GM23248 (cell line): Measurements from ENCODE around the gene FRG2C. TPM values are rescaled to one million over a fixed set of nuclear protein-coding genes. Genes with fewer than 3 reads are reported as not detected.
"Not testable (repeated sequence)": the region's sequence is repeated elsewhere in the genome, so short reads cannot be mapped to it uniquely, and the experiment has no call there.

Experiments
- DNase-seq: peaks from one replicate; pipeline ENCODE4 v3.0.0-alpha.2; 2015
- H2AFZ ChIP-seq: fragments of 200-600 bp; sonication (generic); 2 replicates; pipeline ENCODE4 v1.6.1; 2016; ENCODE audit warnings: antibody characterized with exemption
- H3F3A ChIP-seq: fragments of 200-600 bp; sonication (generic); 2 replicates; pipeline ENCODE4 v1.6.1; 2016; ENCODE audit warnings: mild to moderate bottlenecking, antibody characterized with exemption, mixed run types; ENCODE audit not compliant: insufficient read depth
- H3K27ac ChIP-seq: fragments of 200-600 bp; sonication (generic); 2 replicates; pipeline ENCODE4 v1.5.1; 2016; ENCODE audit warnings: mild to moderate bottlenecking
- H3K27me3 ChIP-seq: fragments of 200-600 bp; sonication (generic); replicated peaks from 2 replicates; pipeline ENCODE4 v1.6.1; 2016; ENCODE audit warnings: mild to moderate bottlenecking; ENCODE audit not compliant: insufficient read depth
- H3K36me3 ChIP-seq: fragments of 200-600 bp; sonication (generic); 2 replicates; pipeline ENCODE4 v1.6.1; 2016; ENCODE audit warnings: low read depth, mild to moderate bottlenecking
- H3K4me1 ChIP-seq: fragments of 200-600 bp; sonication (generic); 2 replicates; pipeline ENCODE4 v1.6.1; 2016; ENCODE audit warnings: mild to moderate bottlenecking; ENCODE audit not compliant: insufficient read depth
- H3K4me2 ChIP-seq: fragments of 200-600 bp; sonication (generic); one replicate; pipeline ENCODE4 v1.6.1; 2016; ENCODE audit warnings: mild to moderate bottlenecking; ENCODE audit not compliant: unreplicated experiment
- H3K4me3 ChIP-seq: fragments of 200-600 bp; sonication (generic); 2 replicates; pipeline ENCODE4 v1.5.1; 2016; ENCODE audit warnings: mild to moderate bottlenecking
- H3K79me2 ChIP-seq: fragments of 200-600 bp; sonication (generic); 2 replicates; pipeline ENCODE4 v1.6.1; 2016; ENCODE audit warnings: mild to moderate bottlenecking; ENCODE audit not compliant: insufficient read depth
- H3K9ac ChIP-seq: fragments of 200-600 bp; sonication (generic); 2 replicates; pipeline ENCODE4 v1.6.1; 2016; ENCODE audit warnings: mild to moderate bottlenecking
- H3K9me2 ChIP-seq: fragments of 200-600 bp; sonication (generic); 2 replicates; pipeline ENCODE4 v1.6.1; 2016; ENCODE audit warnings: mixed run types, mild to moderate bottlenecking, moderate library complexity; ENCODE audit not compliant: insufficient read depth
- H3K9me3 ChIP-seq: fragments of 200-600 bp; sonication (generic); one replicate; pipeline ENCODE4 v1.6.1; 2017; ENCODE audit warnings: low read depth
- H4K20me1 ChIP-seq: fragments of 200-600 bp; sonication (generic); 2 replicates; pipeline ENCODE4 v1.6.0; 2016; ENCODE audit not compliant: insufficient read depth
- WGBS, 2 experiments: methylation state at CpG; one replicate each; pipeline ENCODE4 v1.1.6; 2015 to 2017; ENCODE audit warnings: low lambda C conversion rate in 2 of 2, low coverage in 1 of 2; ENCODE audit errors: missing lambda C conversion rate in 2 of 2; 5-methylcytosine and 5-hydroxymethylcytosine counted together
- in situ Hi-C: fragments of 300-500 bp; cut with MboI; formaldehyde crosslinking; loops from 2 replicates; pipeline ENCODE4 v1.15.0; 2020
- polyA plus RNA-seq: library from polyadenylated mRNA; unstranded; fragments of >200 nt; fragmentation: Nextera tagmentation; extraction: Ambion mirVana; gene quantifications from 2 replicates; pipeline ENCODE4 v1.2.1, GENCODE V29; 2016
- total RNA-seq: library from RNA; depleted of rRNA; stranded (reverse); fragments of >200 nt; shearing (Covaris generic); gene quantifications from 2 replicates; pipeline ENCODE4 v1.2.3, GENCODE V29; 2014

Gene FRG2C
- total and polyA plus RNA-seq, 2 experiments from 2014 or later: not detected

- H3K4me3 ChIP-seq: peak overlapping the region; percentile 84; the same call in 1 of the 2 replicates
- H3K27ac ChIP-seq, DNase-seq, H3F3A ChIP-seq, H3K27me3 ChIP-seq, H3K4me2 ChIP-seq, H3K4me1 ChIP-seq, H3K9ac ChIP-seq, H3K9me2 ChIP-seq, in situ Hi-C loops, H3K9me3 ChIP-seq, H3K36me3 ChIP-seq, H4K20me1 ChIP-seq: not testable (repeated sequence)
- 50% methylated on average over 46 of the region's 46 CpGs for WGBS, 2 experiments
- peaks cover 25% of the 10 kb centered on the region for H3K79me2 ChIP-seq
- H2AFZ ChIP-seq: peak overlapping the region; percentile 86; the same call in 1 of the 2 replicates
Observed at GRCh38 chr3:75667757-75668701, 3.9 kb downstream of the FRG2C start.

- H3F3A ChIP-seq, H4K20me1 ChIP-seq, H3K27ac ChIP-seq, in situ Hi-C loops, H3K27me3 ChIP-seq, H3K9me2 ChIP-seq, H3K9me3 ChIP-seq, H3K36me3 ChIP-seq: not testable (repeated sequence)
- Histone ChIP-seq H2AFZ (peak overlapping the region; percentile 86), H3K4me3 (peak overlapping the region; percentile 84), H3K9ac (peak overlapping the region; percentile 93), H3K79me2 (peaks cover 33% of the 10 kb centered on the region), H3K4me1 (peaks cover 14% of the 10 kb centered on the region), H3K4me2 (peak overlapping the region; percentile 77)
- peak; percentile 3 for DNase-seq
- 46 to 48% methylated on average over 52 to 53 of the region's 53 CpGs for WGBS, 2 experiments
Observed at GRCh38 chr3:75668759-75669347, 4.7 kb downstream of the FRG2C start.

GRCh38 chr3:75669348-75670297 lies 5.5 kb downstream of the FRG2C start:
- Histone ChIP-seq H3K4me1 (peaks cover 14% of the 10 kb centered on the region), H3K4me3 (peak overlapping the region; percentile 84), H3K9ac (peak overlapping the region; percentile 93), H3K79me2 (peaks cover 40% of the 10 kb centered on the region), H3K27ac (peak overlapping the region; percentile 98), H2AFZ (peak overlapping the region; percentile 86), H3K4me2 (peak overlapping the region; percentile 77)
- H3K36me3 ChIP-seq, H3K27me3 ChIP-seq, in situ Hi-C loops, H3F3A ChIP-seq, H3K9me2 ChIP-seq, H3K9me3 ChIP-seq, H4K20me1 ChIP-seq: not testable (repeated sequence)
- peak; percentile 57 for DNase-seq
- WGBS, 2 experiments: 28 to 32% methylated on average over 64 to 71 of the region's 71 CpGs

GRCh38 chr3:75670298-75671286 lies 6.5 kb downstream of the FRG2C start:
- WGBS, 2 experiments: 8 to 10% methylated on average over 50 to 51 of the region's 51 CpGs
- H3F3A ChIP-seq, H3K9me2 ChIP-seq, H3K9me3 ChIP-seq, H4K20me1 ChIP-seq, in situ Hi-C loops, H3K27me3 ChIP-seq, H3K36me3 ChIP-seq: not testable (repeated sequence)
- peak overlapping the region; percentile 93 for H3K9ac ChIP-seq
- peak overlapping the region; percentile 77 for H3K4me2 ChIP-seq
- H3K4me1 ChIP-seq: peaks cover 14% of the 10 kb centered on the region
- H2AFZ ChIP-seq: peak overlapping the region; percentile 86
- peak; percentile 87 for DNase-seq
- peaks cover 50% of the 10 kb centered on the region for H3K79me2 ChIP-seq
- H3K4me3 ChIP-seq: peak overlapping the region; percentile 84
- H3K27ac ChIP-seq: peak overlapping the region; percentile 98

- H3K27ac ChIP-seq: peak overlapping the region; percentile 98
- peak overlapping the region; percentile 84 for H3K4me3 ChIP-seq
- peak; percentile 27 for DNase-seq
- H4K20me1 ChIP-seq, in situ Hi-C loops, H3K9me3 ChIP-seq, H3K9me2 ChIP-seq, H3K27me3 ChIP-seq, H3K36me3 ChIP-seq, H3F3A ChIP-seq: not testable (repeated sequence)
- peak overlapping the region; percentile 86 for H2AFZ ChIP-seq
- peaks cover 59% of the 10 kb centered on the region for H3K79me2 ChIP-seq
- H3K4me2 ChIP-seq: peak overlapping the region; percentile 77
- 12 to 17% methylated on average over 29 to 32 of the region's 32 CpGs for WGBS, 2 experiments
- H3K9ac ChIP-seq: peak overlapping the region; percentile 93
- peaks cover 14% of the 10 kb centered on the region for H3K4me1 ChIP-seq
Observed at GRCh38 chr3:75671287-75672139, 7.4 kb downstream of the FRG2C start.
